IPS-18a (cell line): ENCODE results near the gene HOXB6.

Experiments
- H3K27ac ChIP-seq: one replicate; pipeline ENCODE4 v1.5.1; 2013; ENCODE audit warnings: low read length
- H3K27me3 ChIP-seq: one replicate; pipeline ENCODE4 v1.6.1; 2013; ENCODE audit warnings: mild to moderate bottlenecking, low read length; ENCODE audit not compliant: control insufficient read depth, insufficient read depth
- H3K36me3 ChIP-seq: one replicate; pipeline ENCODE4 v1.6.1; 2013; ENCODE audit warnings: low read depth, low read length; ENCODE audit not compliant: control insufficient read depth
- H3K4me1 ChIP-seq: one replicate; pipeline ENCODE4 v1.6.1; 2013; ENCODE audit warnings: low read depth, low read length; ENCODE audit not compliant: control insufficient read depth
- H3K4me3 ChIP-seq: one replicate; pipeline ENCODE4 v1.5.1; 2013; ENCODE audit warnings: low read length
- H3K9ac ChIP-seq: one replicate; pipeline ENCODE4 v1.6.1; 2013; ENCODE audit warnings: mild to moderate bottlenecking, low read length, moderate library complexity
- H3K9me3 ChIP-seq: one replicate; pipeline ENCODE4 v1.6.1; 2013; ENCODE audit warnings: low read depth, low read length; ENCODE audit not compliant: control insufficient read depth

The HOXB6 gene

GRCh38 chr17:48558831-48559121 is 46.0 kb downstream of the HOXB6 start:
- H3K27me3 ChIP-seq = peaks cover 100% of the 10 kb centered on the region
- H3K4me3 ChIP-seq = no peak overlapping the region
- no peak overlapping the region for H3K9ac ChIP-seq
- no peak overlapping the region for H3K27ac ChIP-seq
- H3K4me1 ChIP-seq = no peaks in the 10 kb centered on the region
- H3K9me3 ChIP-seq = no peaks in the 10 kb centered on the region
- H3K36me3 ChIP-seq = no peaks in the 10 kb centered on the region

GRCh38 chr17:48558057-48558830 is 46.5 kb downstream of the HOXB6 start:
- H3K9ac ChIP-seq = no peak overlapping the region
- H3K4me1 ChIP-seq = no peaks in the 10 kb centered on the region
- H3K27ac ChIP-seq = no peak overlapping the region
- H3K9me3 ChIP-seq = no peaks in the 10 kb centered on the region
- H3K36me3 ChIP-seq = no peaks in the 10 kb centered on the region
- peaks cover 100% of the 10 kb centered on the region for H3K27me3 ChIP-seq
- H3K4me3 ChIP-seq = no peak overlapping the region

DNA sequence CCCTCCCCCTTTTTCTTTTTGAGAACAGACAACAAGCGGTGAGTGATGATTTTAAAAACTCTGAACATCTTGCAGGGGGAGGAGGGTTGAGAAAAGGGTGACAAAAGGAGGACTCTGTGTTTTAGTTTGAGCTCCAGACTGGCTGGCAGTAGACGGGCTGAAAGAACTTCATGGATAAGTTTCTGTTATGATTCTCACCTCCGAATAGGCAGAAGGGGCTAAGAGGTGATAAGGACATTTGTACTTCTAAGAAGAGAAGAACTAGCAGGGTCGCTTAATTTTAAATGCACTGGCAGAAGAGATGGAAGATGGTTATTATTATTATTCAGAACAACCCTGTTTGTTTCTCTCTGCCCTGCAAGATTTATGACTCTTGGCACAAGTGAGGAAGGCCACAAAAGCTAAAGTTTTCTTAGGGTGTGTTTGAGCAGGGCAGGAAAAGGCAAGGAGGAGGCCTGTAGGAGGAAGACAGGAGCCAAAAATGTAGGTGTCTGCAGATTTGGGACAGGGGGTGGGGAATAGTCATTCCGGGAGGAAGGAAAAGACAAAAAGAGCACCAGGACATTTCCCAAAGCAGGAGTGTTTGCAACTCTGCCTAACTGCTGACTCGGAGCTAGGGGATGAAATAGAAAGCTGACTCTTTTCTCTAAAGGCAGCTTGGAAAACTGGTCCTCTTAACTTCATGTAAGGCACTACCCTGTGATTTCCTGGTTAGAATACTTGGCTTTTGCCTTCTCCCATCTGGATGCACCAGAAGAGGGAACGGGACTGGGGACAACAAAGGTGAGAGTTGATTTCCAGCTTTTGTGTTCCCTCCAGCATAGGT is 48.0 kb downstream of the HOXB6 start:
- H3K36me3 ChIP-seq = no peaks in the 10 kb centered on the region
- H3K27ac ChIP-seq = no peak overlapping the region
- no peaks in the 10 kb centered on the region for H3K4me1 ChIP-seq
- H3K9me3 ChIP-seq = no peaks in the 10 kb centered on the region
- H3K4me3 ChIP-seq = no peak overlapping the region
- H3K27me3 ChIP-seq = peaks cover 100% of the 10 kb centered on the region
- no peak overlapping the region for H3K9ac ChIP-seq

GRCh38 chr17:48556229-48556575 is 48.6 kb downstream of the HOXB6 start:
- Histone ChIP-seq H3K27ac (no peak overlapping the region), H3K4me1 (no peaks in the 10 kb centered on the region), H3K27me3 (peaks cover 100% of the 10 kb centered on the region)

DNA sequence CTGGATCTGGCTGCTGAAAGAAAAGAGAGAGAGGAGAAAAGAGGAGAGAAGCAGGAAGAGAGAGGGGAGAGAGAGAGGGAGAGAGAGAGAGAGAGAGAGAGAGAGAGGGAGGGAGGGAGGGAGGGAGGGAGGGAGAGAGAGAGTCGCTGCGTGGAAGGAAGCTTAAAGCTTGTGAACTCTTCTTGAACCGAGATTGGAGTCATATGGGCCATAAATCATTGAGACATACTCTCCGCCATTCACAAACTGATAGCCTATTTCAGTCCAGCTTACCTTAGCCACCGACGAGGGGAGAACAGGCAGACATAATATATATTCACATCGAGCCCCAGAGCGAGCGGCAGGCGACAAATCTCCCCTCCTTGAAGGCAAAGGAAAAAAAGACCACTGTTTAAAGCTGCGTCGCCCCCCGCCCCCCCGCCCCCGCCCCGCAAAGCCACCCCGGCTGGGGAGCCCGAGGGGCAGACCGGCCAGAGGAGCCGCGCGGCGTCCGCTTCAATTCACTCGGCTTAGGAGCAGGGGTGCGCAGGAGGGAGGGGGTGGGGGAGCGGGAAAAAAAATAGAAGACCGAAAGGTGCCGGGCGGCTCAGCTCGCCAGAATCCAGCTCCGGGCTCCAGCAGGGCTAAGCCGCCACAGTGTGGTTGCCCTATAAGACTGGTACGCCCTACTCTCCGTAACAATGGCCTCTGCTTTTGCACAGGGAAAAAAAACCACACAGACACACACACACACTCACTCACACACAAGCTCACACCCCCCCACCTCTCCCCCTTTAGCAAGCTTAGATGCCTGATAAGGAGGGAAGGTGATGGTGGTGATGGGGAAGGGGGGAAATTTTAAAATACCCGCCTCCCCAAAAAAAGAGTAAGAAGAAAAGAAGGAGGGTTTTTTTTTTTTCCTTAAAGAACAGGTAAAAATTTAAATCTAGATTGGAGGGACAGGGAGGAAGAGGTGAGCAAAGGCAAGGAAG is 49.2 kb downstream of the HOXB6 start:
- Histone ChIP-seq H3K27ac (no peak overlapping the region), H3K36me3 (no peaks in the 10 kb centered on the region), H3K9me3 (no peaks in the 10 kb centered on the region), H3K9ac (no peak overlapping the region), H3K4me1 (no peaks in the 10 kb centered on the region), H3K27me3 (peaks cover 100% of the 10 kb centered on the region), H3K4me3 (peak overlapping the region; percentile 5)

More at GRCh38 chr17:48556229-48556575, 48.6 kb downstream of the HOXB6 start:
- Histone ChIP-seq H3K36me3 (no peaks in the 10 kb centered on the region), H3K9ac (no peak overlapping the region), H3K9me3 (no peaks in the 10 kb centered on the region), H3K4me3 (no peak overlapping the region)

GRCh38 chr17:48554412-48555257 is 50.2 kb downstream of the HOXB6 start:
- no peak overlapping the region for H3K9ac ChIP-seq
- no peaks in the 10 kb centered on the region for H3K4me1 ChIP-seq
- no peaks in the 10 kb centered on the region for H3K9me3 ChIP-seq
- no peaks in the 10 kb centered on the region for H3K36me3 ChIP-seq
- H3K27me3 ChIP-seq = peaks cover 100% of the 10 kb centered on the region
- H3K4me3 ChIP-seq = peak overlapping the region; percentile 5
- no peak overlapping the region for H3K27ac ChIP-seq

- H3K36me3 ChIP-seq = no peaks in the 10 kb centered on the region
- H3K9ac ChIP-seq = no peak overlapping the region
- no peak overlapping the region for H3K4me3 ChIP-seq
- no peaks in the 10 kb centered on the region for H3K9me3 ChIP-seq
- H3K27me3 ChIP-seq = peaks cover 100% of the 10 kb centered on the region
- peaks cover under 1% of the 10 kb centered on the region for H3K4me1 ChIP-seq
- no peak overlapping the region for H3K27ac ChIP-seq
Measured at GRCh38 chr17:48553826-48554225, 51.0 kb downstream of the HOXB6 start.

DNA sequence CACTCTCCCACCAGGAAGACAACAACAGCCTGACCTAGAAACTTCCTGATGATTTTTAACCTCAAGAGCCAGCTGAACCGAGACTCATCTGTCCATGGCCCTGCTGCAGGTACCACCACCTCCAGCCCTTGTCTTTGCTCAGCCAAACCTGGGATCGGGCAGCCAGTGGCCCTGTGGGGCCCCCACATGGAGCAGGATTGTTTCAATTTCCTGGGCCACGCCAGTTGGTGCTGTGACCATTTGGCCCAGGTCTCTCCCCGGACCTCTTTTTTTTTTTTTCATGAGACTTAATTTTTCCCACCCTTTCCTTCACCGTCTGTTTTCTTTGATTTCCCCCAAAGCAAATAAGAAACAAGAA is 51.6 kb downstream of the HOXB6 start:
- H3K4me1 ChIP-seq = peaks cover 5% of the 10 kb centered on the region
- no peak overlapping the region for H3K4me3 ChIP-seq
- no peaks in the 10 kb centered on the region for H3K36me3 ChIP-seq
- no peaks in the 10 kb centered on the region for H3K9me3 ChIP-seq
- H3K9ac ChIP-seq = no peak overlapping the region
- peaks cover 100% of the 10 kb centered on the region for H3K27me3 ChIP-seq
- no peak overlapping the region for H3K27ac ChIP-seq

DNA sequence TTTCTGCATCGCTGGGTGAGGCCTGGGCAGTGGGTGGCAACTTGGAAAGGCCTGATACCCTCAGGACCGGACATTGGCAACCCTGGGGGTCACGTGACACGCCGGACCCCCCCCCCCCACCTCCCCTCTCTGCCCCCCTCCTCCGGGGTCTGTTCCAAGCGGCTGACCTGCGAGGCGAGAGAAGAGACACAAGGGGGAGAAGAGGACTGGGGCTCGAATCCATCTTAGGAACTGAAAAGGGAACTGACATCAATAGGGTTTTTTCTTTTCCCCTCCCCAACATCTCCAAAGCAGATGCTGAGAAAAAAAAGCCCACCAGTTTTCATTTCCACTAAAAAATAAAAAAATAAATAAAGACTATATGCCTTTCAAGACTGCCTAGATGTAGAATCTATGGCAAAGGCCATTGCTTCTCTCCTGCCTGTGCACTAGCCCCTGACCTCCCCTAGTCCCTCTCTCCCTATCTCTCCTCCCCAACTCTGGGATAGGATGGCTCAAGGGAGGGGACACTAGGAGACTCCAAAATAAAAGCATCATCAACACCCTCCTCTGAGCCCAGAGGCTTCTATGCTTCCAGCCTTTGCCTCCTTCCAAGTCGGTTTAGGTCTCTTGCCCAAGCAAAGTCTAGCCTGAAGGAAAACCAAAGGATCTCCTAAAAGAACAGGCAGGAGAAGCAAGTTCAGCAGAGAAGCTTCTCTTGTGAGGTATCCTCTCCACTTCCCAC is 52.2 kb downstream of the HOXB6 start:
- H3K4me1 ChIP-seq = peaks cover 5% of the 10 kb centered on the region
- H3K9ac ChIP-seq = no peak overlapping the region

GRCh38 chr17:48551596-48552465 is 53.0 kb downstream of the HOXB6 start:
- no peak overlapping the region for H3K4me3 ChIP-seq
- H3K27me3 ChIP-seq = peaks cover 100% of the 10 kb centered on the region
- H3K4me1 ChIP-seq = peaks cover 5% of the 10 kb centered on the region
- no peaks in the 10 kb centered on the region for H3K36me3 ChIP-seq
- no peak overlapping the region for H3K9ac ChIP-seq
- H3K9me3 ChIP-seq = no peaks in the 10 kb centered on the region
- H3K27ac ChIP-seq = no peak overlapping the region

More for the DNA sequence above, 52.2 kb downstream of the HOXB6 start:
- Histone ChIP-seq H3K36me3 (no peaks in the 10 kb centered on the region), H3K9me3 (no peaks in the 10 kb centered on the region), H3K27ac (no peak overlapping the region), H3K27me3 (peaks cover 100% of the 10 kb centered on the region), H3K4me3 (no peak overlapping the region)
